GM18517 (cell line): ENCODE data around the gene BPIFB2.

Experiments used
- ATAC-seq: cut with Tn5 transposase; IDR thresholded peaks from one replicate; pipeline ENCODE4 v1.9.1; 2021; ENCODE audit warnings: mild to moderate bottlenecking, moderate library complexity; ENCODE audit not compliant: unreplicated experiment

The BPIFB2 gene

GRCh38 chr20:33020278-33021161 lies 13.0 kb downstream of the BPIFB2 start:
- ATAC-seq = no peak

- no peak for ATAC-seq
These were observed 14.4 kb downstream of the BPIFB2 start for GRCh38 chr20:33021879-33022278.

- no peak for ATAC-seq
These were observed 14.8 kb downstream of the BPIFB2 start for GRCh38 chr20:33022289-33022688.

- no peak for ATAC-seq
These were observed 15.4 kb downstream of the BPIFB2 start for GRCh38 chr20:33022694-33023438.

DNA sequence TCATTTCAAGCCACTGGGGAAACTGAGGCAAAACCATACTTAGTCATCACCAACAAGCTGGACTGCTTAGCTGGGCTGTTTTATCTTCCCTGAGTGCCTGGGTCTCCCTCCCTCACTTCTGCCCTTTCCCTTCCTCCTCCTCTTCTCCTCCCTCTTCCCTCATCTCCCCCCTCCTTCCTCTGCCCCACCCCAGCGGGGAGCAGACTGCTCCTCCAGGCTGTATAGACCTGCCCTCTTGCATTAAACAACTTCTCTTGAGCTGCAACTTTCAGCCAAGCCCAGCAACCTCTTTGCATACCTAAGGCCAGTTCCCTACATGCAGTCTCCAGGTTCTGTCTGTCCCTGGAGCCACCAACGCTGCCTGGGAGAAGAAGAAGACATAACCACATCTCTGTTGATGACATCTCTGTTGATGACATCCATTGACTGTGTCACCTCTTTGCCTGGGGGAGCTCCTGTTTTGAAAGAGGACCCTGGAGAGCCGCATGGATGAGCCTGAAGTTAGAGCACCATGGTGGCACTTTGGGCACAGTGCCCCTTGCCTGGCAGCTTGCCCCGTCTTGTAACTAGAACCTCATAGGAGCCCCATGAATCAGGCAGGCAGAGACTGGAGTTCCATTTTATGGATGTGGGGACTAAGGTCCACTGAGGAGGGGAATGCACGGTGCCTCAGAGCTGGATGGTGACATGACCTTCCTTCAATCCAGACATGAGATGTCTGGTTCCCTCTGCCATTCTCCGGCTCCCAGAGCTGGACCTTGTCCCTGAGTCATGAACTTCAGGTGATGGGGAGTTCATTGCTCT lies 16.1 kb downstream of the BPIFB2 start:
- no peak for ATAC-seq

DNA sequence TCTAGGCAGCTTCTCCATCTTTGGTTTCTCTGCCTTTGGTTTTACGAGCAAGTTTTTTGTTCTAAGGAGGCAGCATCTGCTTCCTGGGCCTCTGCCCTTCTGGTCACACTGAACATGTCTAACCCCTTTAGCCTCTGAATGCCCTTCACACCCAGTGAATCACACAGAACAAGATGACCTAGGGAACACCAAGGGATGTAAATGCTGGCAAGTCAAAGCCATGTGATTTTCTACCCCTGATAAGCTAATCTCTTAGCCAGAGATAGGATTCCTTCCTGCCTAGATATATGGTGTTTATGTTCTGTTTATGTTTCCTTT lies 16.7 kb downstream of the BPIFB2 start:
- no peak for ATAC-seq

GRCh38 chr20:33024609-33025317 lies 17.3 kb downstream of the BPIFB2 start:
- no peak for ATAC-seq

DNA sequence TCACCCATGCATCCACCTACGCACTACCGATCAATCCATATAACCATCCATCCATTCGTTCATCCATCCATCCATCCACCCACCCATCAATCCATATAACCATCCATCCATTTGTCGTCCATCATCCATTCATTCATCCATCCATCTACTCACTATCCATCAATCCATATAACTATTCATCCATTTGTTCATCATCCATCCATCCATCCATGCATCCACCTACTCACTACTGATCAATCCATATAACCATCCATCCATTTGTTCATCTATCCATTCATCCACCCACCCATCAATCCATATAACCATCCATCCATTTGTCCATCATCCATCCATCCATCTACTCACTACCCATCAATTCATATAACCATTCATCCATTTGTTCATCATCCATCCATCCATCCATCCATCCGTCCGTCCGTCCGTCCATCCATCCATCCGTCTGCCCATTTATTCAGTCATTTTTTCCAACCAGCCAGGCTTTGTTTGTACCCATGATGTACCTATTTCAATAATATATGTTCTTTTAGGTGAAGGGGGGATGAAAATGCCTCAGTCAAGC lies 17.9 kb downstream of the BPIFB2 start:
- no peak for ATAC-seq

DNA sequence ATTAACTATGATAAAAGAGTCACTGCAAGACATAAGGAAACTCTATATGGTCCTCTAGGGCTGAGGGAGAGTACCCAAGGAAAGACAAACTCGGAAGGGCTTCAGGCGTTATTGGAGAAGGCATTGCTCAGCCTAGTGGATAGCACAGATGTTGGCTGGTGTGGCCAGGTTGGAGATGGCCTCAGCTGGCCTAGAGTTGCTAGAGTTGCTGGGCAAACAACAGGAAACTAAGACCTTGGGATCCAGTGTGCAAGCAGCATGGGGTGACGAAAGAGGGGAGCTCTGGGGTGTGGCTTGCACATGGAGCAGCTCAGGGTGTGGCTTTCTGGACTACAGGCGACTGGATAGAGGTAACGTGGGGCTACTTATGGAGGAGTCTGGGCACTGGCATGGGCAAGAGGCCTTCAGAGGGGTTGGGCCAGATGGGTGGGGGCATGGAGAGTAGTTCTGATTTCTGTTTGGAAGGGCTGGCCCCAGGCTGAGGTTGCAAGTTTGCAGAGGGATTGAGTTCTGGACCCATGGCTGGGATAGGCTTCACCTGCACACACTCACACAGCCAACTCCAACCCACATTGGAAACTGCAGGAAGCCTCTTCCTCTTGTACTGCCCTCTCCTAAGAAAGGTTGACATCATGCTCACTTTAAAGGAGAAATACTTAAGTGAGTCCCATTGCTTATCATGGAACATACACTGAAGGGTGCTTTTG lies 18.7 kb downstream of the BPIFB2 start:
- ATAC-seq = no peak

- no peak for ATAC-seq
These were observed 19.6 kb downstream of the BPIFB2 start for GRCh38 chr20:33026779-33027759.

GRCh38 chr20:33027769-33028751 lies 20.6 kb downstream of the BPIFB2 start:
- no peak for ATAC-seq

DNA sequence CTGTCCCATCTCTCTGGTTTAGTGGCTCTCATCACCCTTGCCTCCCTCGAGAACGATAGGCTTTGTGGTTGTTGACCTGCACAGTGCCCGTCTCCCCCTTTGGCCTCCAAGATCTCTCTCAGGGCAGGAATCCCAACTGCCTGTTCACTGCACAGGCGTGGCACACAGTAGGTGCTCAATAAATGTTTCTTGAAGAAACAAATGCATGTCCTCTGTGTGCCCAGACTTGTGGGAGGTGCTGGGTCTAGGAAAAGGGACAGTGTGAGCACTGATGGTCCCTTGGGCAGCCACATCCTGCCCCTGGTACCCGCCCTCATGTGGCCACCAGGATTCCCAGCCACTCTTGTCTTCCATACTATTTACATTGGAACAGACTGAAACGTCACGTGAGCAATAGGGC lies 21.4 kb downstream of the BPIFB2 start:
- ATAC-seq = no peak

GRCh38 chr20:33030076-33030475 lies 22.6 kb downstream of the BPIFB2 start:
- ATAC-seq = no peak

DNA sequence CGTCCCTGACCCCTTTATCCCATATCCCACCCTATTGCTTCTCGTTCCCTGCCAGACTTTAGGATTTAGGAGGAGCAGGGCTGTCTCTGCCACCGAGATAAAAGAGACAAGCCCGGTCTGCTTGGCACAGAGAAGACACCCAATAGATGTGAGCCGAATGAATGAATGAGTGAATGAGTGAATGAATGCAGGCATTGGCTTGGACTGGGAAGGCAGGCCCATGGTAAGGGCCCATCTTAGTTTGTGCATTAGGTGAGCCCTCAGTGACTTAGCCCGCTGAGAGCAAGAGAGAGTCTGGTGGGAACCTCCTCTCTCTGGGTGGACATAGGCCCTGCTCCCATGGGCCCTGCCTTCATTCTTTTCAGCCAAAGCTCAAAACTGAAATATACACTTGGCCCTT lies 23.1 kb downstream of the BPIFB2 start:
- no peak for ATAC-seq

DNA sequence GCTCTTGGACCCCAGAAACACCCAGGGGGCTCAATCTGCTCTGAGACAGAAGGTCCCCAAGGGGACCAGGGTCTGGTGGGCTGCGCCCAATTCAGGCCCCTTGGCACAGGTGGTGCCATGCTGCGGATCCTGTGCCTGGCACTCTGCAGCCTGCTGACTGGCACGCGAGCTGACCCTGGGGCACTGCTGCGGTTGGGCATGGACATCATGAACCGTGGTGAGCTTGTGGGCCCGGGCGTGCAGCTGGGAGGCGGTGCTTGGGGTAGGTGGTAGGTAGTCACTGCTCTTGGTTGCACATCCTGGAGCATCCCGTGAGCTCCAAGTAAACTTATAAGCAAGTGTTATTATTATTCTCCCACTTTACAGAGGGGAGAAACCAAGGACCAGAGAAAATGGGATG lies 24.0 kb downstream of the BPIFB2 start, which contains the start of gene BPIFB6:
TSS of gene BPIFB6 (plus strand) at position 118 of the 400 bp plus-strand sequence. CDS start at position 118, 0 bp downstream.
- no peak for ATAC-seq

- ATAC-seq = no peak
These were observed 25.1 kb downstream of the BPIFB2 start for GRCh38 chr20:33032555-33032954.

DNA sequence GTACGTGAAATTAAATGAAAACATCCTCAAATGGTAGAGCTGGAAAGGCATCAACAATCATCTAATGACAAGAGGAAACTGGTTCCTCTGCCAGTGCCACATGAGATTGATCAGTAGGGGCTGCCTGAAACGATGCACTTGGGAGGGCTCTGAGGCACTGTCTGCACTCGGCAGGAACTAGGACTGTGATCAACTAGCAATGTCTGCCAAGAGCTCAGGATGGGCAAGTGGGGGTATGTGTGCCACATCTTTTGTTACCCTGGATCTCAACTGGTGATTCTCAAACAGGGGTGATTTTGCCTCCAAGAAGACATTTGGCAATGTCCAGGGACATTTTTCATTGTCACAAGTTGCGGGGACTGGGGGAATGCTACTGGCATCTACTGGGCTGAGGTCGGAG lies 25.9 kb downstream of the BPIFB2 start:
- no peak for ATAC-seq
